ENCODE data around the gene FGF9. TPM values are rescaled to one million over a fixed set of nuclear protein-coding genes. Genes with fewer than 3 reads are reported as not detected.

The FGF9 gene
- total RNA-seq, 1 donor from 2014 or later = 0.90 TPM

DNA sequence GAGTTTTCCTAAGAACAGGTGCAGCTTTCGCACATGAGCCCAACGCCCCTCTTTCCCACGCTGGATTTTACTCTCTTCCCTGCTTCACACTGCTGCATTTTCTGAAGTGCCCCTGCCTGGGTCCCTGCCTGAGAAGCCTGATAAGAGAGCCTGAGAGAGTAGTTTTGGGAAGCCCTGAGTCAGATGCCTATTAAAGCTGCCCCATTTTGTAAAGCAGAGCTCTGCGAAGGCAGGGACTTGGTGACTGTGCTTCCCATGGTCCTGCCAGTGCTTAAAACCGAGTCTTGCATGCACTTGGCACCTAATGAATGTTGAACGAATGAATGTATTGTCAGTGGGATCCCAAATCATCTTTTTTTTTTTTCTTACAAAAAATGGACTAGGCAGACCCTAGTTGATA is 18.2 kb downstream of the FGF9 start:
- no peak overlapping the region for H3K4me3 Mint-ChIP-seq (ENCODE audit: unreplicated experiment)
- H3K36me3 Mint-ChIP-seq (ENCODE audit: low read depth, unreplicated experiment) = no peaks in the 10 kb centered on the region
- H3K27ac Mint-ChIP-seq (ENCODE audit: unreplicated experiment) = no peak overlapping the region
- H3K27me3 Mint-ChIP-seq (ENCODE audit: unreplicated experiment) = peaks cover 1% of the 10 kb centered on the region
- no peaks in the 10 kb centered on the region for H3K9me3 Mint-ChIP-seq (ENCODE audit: unreplicated experiment)
- no peak for DNase-seq (ENCODE audit: low spot score)
- TF ChIP-seq, protein P1, sequence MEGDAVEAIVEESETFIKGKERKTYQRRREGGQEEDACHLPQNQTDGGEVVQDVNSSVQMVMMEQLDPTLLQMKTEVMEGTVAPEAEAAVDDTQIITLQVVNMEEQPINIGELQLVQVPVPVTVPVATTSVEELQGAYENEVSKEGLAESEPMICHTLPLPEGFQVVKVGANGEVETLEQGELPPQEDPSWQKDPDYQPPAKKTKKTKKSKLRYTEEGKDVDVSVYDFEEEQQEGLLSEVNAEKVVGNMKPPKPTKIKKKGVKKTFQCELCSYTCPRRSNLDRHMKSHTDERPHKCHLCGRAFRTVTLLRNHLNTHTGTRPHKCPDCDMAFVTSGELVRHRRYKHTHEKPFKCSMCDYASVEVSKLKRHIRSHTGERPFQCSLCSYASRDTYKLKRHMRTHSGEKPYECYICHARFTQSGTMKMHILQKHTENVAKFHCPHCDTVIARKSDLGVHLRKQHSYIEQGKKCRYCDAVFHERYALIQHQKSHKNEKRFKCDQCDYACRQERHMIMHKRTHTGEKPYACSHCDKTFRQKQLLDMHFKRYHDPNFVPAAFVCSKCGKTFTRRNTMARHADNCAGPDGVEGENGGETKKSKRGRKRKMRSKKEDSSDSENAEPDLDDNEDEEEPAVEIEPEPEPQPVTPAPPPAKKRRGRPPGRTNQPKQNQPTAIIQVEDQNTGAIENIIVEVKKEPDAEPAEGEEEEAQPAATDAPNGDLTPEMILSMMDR (IDR thresholded peaks at IDR 0.05; ENCODE audit: unreplicated experiment) = no peak
- no peaks in the 10 kb centered on the region for H3K4me1 Mint-ChIP-seq (ENCODE audit: unreplicated experiment)

DNA sequence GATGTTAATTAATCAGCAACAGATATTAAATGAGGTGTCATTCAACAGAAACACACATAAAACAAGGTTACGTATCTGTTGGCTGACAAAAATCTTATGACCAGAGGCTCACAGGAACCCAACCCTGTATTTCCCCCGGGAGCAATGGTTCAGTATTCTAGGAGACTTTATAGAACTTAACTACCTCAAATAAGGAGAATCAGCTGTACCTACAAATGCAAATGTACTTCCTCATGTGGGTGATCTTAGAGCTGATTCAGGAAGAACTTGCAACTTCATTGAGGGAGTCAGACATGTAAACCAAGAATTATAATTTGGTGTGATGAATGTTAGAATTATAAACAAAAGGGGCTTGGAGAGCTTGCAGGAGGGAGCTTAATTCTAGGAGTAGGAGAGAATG is 20.1 kb downstream of the FGF9 start:
- Mint-ChIP-seq H3K27me3 (ENCODE audit: unreplicated experiment) (peaks cover 1% of the 10 kb centered on the region), H3K27ac (ENCODE audit: unreplicated experiment) (no peak overlapping the region), H3K9me3 (ENCODE audit: unreplicated experiment) (no peaks in the 10 kb centered on the region), H3K4me1 (ENCODE audit: unreplicated experiment) (no peaks in the 10 kb centered on the region), H3K4me3 (ENCODE audit: unreplicated experiment) (no peak overlapping the region), H3K36me3 (ENCODE audit: low read depth, unreplicated experiment) (no peaks in the 10 kb centered on the region)
- TF ChIP-seq, protein P1 (IDR thresholded peaks at IDR 0.05; ENCODE audit: unreplicated experiment) = no peak
- no peak for DNase-seq (ENCODE audit: low spot score)

DNA sequence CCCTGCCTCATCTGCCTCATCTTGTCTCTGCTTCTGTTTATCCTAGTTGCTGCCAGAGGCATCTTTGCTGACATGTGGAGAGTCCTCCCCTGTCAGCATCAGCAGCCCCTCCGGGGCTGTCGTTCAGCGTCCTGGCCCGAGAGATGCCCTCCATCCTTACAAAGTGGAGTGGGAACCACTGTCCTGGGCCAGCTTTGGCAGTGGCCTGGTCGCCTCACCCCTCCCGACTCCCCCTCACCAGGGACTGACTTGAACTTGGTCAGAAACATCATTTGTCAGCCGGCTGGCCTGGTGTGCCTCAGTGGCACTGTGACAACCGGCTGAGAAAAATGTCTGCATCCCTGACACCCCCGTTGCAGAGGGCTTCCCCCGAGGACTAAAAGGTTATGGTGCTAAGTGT is 20.6 kb downstream of the FGF9 start:
- no peaks in the 10 kb centered on the region for H3K36me3 Mint-ChIP-seq (ENCODE audit: low read depth, unreplicated experiment)
- H3K27ac Mint-ChIP-seq (ENCODE audit: unreplicated experiment) = no peak overlapping the region
- no peaks in the 10 kb centered on the region for H3K4me1 Mint-ChIP-seq (ENCODE audit: unreplicated experiment)
- TF ChIP-seq, protein P1 (IDR thresholded peaks at IDR 0.05; ENCODE audit: unreplicated experiment) = no peak
- no peaks in the 10 kb centered on the region for H3K9me3 Mint-ChIP-seq (ENCODE audit: unreplicated experiment)
- H3K27me3 Mint-ChIP-seq (ENCODE audit: unreplicated experiment) = no peaks in the 10 kb centered on the region
- no peak for DNase-seq (ENCODE audit: low spot score)
- no peak overlapping the region for H3K4me3 Mint-ChIP-seq (ENCODE audit: unreplicated experiment)

DNA sequence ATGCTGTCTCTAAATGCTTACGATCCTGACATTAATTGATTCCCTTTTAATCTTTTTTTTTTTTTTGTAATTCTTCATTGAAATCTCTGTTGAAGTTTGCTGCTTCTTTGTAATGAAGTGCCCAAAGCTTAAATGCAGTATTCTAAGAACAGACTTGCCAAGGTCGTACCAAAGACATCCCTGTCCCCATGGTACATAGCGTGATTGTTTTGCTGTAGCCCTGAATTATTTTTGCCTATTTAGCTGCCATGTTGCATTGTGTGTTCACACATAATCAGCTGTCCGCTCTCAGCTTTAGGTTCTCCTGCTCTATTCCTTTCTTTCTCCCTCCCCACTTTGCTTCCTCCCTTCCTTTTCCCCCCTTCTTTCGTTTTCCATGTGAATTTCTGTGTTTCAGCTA is 21.1 kb downstream of the FGF9 start:
- no peak for DNase-seq (ENCODE audit: low spot score)
- no peaks in the 10 kb centered on the region for H3K9me3 Mint-ChIP-seq (ENCODE audit: unreplicated experiment)
- no peaks in the 10 kb centered on the region for H3K36me3 Mint-ChIP-seq (ENCODE audit: low read depth, unreplicated experiment)
- H3K27ac Mint-ChIP-seq (ENCODE audit: unreplicated experiment) = no peak overlapping the region
- no peak overlapping the region for H3K4me3 Mint-ChIP-seq (ENCODE audit: unreplicated experiment)
- TF ChIP-seq, protein P1 (IDR thresholded peaks at IDR 0.05; ENCODE audit: unreplicated experiment) = no peak
- no peaks in the 10 kb centered on the region for H3K27me3 Mint-ChIP-seq (ENCODE audit: unreplicated experiment)
- H3K4me1 Mint-ChIP-seq (ENCODE audit: unreplicated experiment) = no peaks in the 10 kb centered on the region

DNA sequence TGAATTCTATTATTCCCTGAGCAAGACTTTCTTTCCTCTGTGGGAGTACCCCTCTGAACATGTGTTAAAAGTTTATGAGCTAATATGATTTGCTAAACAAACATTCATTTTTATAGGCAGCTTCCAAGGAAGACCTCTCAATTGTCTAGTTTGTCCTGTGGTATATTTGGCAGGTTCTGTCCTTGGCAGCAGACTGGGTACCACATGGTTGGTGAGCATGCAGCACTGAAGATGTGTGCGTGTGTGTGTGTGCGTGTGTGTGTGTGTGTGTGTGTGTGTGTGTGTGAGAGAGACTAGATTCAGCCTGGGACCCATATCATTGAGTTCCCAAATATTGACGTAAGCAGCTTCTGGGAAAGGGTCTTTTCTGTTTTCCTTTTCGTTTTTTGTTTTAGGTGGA is 24.0 kb downstream of the FGF9 start:
- no peaks in the 10 kb centered on the region for H3K4me1 Mint-ChIP-seq (ENCODE audit: unreplicated experiment)
- H3K36me3 Mint-ChIP-seq (ENCODE audit: low read depth, unreplicated experiment) = no peaks in the 10 kb centered on the region
- no peaks in the 10 kb centered on the region for H3K27me3 Mint-ChIP-seq (ENCODE audit: unreplicated experiment)
- DNase-seq (ENCODE audit: low spot score) = no peak
- TF ChIP-seq, protein P1 (IDR thresholded peaks at IDR 0.05; ENCODE audit: unreplicated experiment) = no peak
- H3K4me3 Mint-ChIP-seq (ENCODE audit: unreplicated experiment) = no peak overlapping the region
- H3K9me3 Mint-ChIP-seq (ENCODE audit: unreplicated experiment) = no peaks in the 10 kb centered on the region
- H3K27ac Mint-ChIP-seq (ENCODE audit: unreplicated experiment) = no peak overlapping the region
